B cell (primary cell): ENCODE results near the gene TPCN1. TPM values are rescaled to one million over a fixed set of nuclear protein-coding genes. Genes with fewer than 3 reads are reported as not detected.

Experiments used
- ATAC-seq: fragments of 200-7000 bp; cut with Tn5 transposase; one replicate; pipeline ENCODE4 v1.10.0; 2021; ENCODE audit warnings: low read depth, mild to moderate bottlenecking, moderate number of reproducible peaks, moderate library complexity
- CTCF ChIA-PET: fragments of 350-600 bp; sonication (Branson Sonifier 250); formaldehyde crosslinking; loops from one replicate; lab custom pipeline; 2021; ENCODE audit warnings: antibody characterized with exemption, inconsistent platforms; lab: Charles Lee
- POLR2A ChIA-PET: fragments of 350-600 bp; sonication (Branson Sonifier 250); formaldehyde crosslinking; loops from one replicate; lab custom pipeline; 2021; ENCODE audit warnings: antibody characterized with exemption; lab: Charles Lee
- DNase-seq: peaks from one replicate; pipeline ENCODE4 v3.0.0; 2013
- H2AFZ ChIP-seq: 2 replicates; pipeline ENCODE4 v1.6.1; 2012; ENCODE audit warnings: mild to moderate bottlenecking, low read depth, low read length; ENCODE audit not compliant: insufficient read depth, poor library complexity, severe bottlenecking
- H3K27ac ChIP-seq, 2 donors: 1 replicate in 1 of 2; 2 replicates in 1 of 2; pipeline ENCODE4 v1.5.1; 2012 to 2013; ENCODE audit warnings: low read length in 2 of 2, mild to moderate bottlenecking in 2 of 2, moderate library complexity in 1 of 2
- H3K27me3 ChIP-seq, 4 experiments: fragments of 200-600 bp in 1 of 4; sonication (generic) in 1 of 4; replicated peaks in 1 of 4; 1 replicate in 2 of 4; 2 replicates in 2 of 4; pipeline versions ENCODE4 v1.6.1 to v1.7.0; 2013 to 2016; ENCODE audit warnings: low read length in 3 of 4, mild to moderate bottlenecking in 2 of 4, mixed read lengths in 1 of 4, moderate library complexity in 1 of 4; ENCODE audit not compliant: insufficient read depth in 4 of 4, control insufficient read depth in 3 of 4; ENCODE audit errors: control extremely low read depth in 1 of 4
- H3K36me3 ChIP-seq, 2 experiments: replicated peaks in 1 of 2; 1 replicate in 1 of 2; 2 replicates in 1 of 2; pipeline versions ENCODE4 v1.6.1 to v1.7.1; 2013; ENCODE audit warnings: low read length in 1 of 2; ENCODE audit not compliant: insufficient read depth in 2 of 2, control insufficient read depth in 1 of 2; ENCODE audit errors: control extremely low read depth in 1 of 2, extremely low read depth in 1 of 2
- H3K4me1 ChIP-seq, 2 donors: fragments of 200-600 bp in 1 of 2; sonication (generic) in 1 of 2; 1 replicate in 1 of 2; 2 replicates in 1 of 2; pipeline versions ENCODE4 v1.5.1 to v1.6.1; 2013 to 2017; ENCODE audit warnings: low read length in 2 of 2; ENCODE audit not compliant: control insufficient read depth in 2 of 2, insufficient read depth in 2 of 2
- H3K4me2 ChIP-seq: replicated peaks from 2 replicates; pipeline ENCODE3; 2012; ENCODE audit warnings: mild to moderate bottlenecking, low read depth, low read length; ENCODE audit not compliant: poor library complexity, severe bottlenecking
- H3K4me3 ChIP-seq, 5 experiments: fragments of 200-600 bp in 1 of 5; sonication (generic) in 1 of 5; 1 replicate in 3 of 5; 2 replicates in 2 of 5; pipeline versions ENCODE4 v1.5.1 to v1.7.0; 2011 to 2016; ENCODE audit warnings: low read length in 4 of 5, mild to moderate bottlenecking in 4 of 5, low read depth in 2 of 5, control low read depth in 1 of 5, moderate library complexity in 1 of 5; ENCODE audit not compliant: insufficient read depth in 1 of 5; ENCODE audit errors: control extremely low read depth in 1 of 5, extremely low read depth in 1 of 5
- H3K79me2 ChIP-seq: fragments of 200-600 bp; sonication (generic); one replicate; pipeline ENCODE4 v1.6.0; 2016; ENCODE audit warnings: low read length; ENCODE audit not compliant: control insufficient read depth, insufficient read depth
- H3K9ac ChIP-seq: fragments of 200-600 bp; sonication (generic); 2 replicates; pipeline ENCODE4 v1.6.1; 2017; ENCODE audit warnings: mild to moderate bottlenecking, low read length, moderate library complexity
- H3K9me3 ChIP-seq, 3 donors: one replicate each; pipeline versions ENCODE4 v1.6.1 to v1.7.1; 2013; ENCODE audit warnings: low read length in 2 of 3; ENCODE audit not compliant: control insufficient read depth in 2 of 3, insufficient read depth in 1 of 3; ENCODE audit errors: control extremely low read depth in 1 of 3
- H4K20me1 ChIP-seq: 2 replicates; pipeline ENCODE4 v1.6.0; 2012; ENCODE audit warnings: mild to moderate bottlenecking, low read length; ENCODE audit not compliant: insufficient read depth, control insufficient read depth, poor library complexity, severe bottlenecking
- H3K27ac Mint-ChIP-seq: one replicate; pipeline ENCODE4 v1.8.0; 2021; ENCODE audit warnings: mixed read lengths
- H3K27me3 Mint-ChIP-seq: one replicate; pipeline ENCODE4 v1.8.0; 2021; ENCODE audit warnings: mixed read lengths
- H3K4me1 Mint-ChIP-seq: one replicate; pipeline ENCODE4 v1.8.0; 2021; ENCODE audit warnings: mixed read lengths
- H3K4me3 Mint-ChIP-seq: one replicate; pipeline ENCODE4 v1.8.0; 2021; ENCODE audit warnings: mixed read lengths
- H3K9me3 Mint-ChIP-seq: one replicate; pipeline ENCODE4 v1.8.0; 2022; ENCODE audit warnings: mixed read lengths; ENCODE audit not compliant: insufficient read depth
- EZH2 ChIP-seq: IDR thresholded peaks from 2 replicates; pipeline ENCODE4 v1.6.1; 2012; ENCODE audit warnings: borderline replicate concordance, low read depth, mild to moderate bottlenecking, moderate library complexity, low read length; ENCODE audit not compliant: insufficient read depth, poor library complexity, severe bottlenecking
- WGBS: methylation state at CpG from one replicate; pipeline ENCODE4 v1.1.5; 2013; ENCODE audit warnings: missing lambda C conversion rate; ENCODE audit not compliant: insufficient coverage; 5-methylcytosine and 5-hydroxymethylcytosine counted together
- intact Hi-C: fragments of 100-400 bp; cut with micrococcal nuclease; formaldehyde crosslinking; loops from one replicate; pipeline ENCODE4 v1.10.0; 2022
- polyA minus RNA-seq: library from RNA; depleted of rRNA, polyadenylated mRNA; stranded (reverse); fragments of >200 nt; gene quantifications from 2 replicates; pipeline ENCODE4 v1.2.3, GENCODE V29; 2012
- polyA plus RNA-seq: library from polyadenylated mRNA; depleted of rRNA; stranded (reverse); fragments of >200 nt; gene quantifications from 2 replicates; pipeline ENCODE4 v1.2.3, GENCODE V29; 2012
- total RNA-seq, 2 donors: library from RNA; stranded (reverse); fragments of 120-200 nt in 1 of 2; gene quantifications; 1 replicate in 1 of 2; 2 replicates in 1 of 2; pipeline versions ENCODE4 v1.2.3 to v1.2.4, GENCODE V29; 2013 to 2022
- TF ChIP-seq, protein P1 (sequence below): fragments of 200-600 bp; IDR thresholded peaks from one replicate; pipeline ENCODE4 v1.8.0; 2022; ENCODE audit warnings: antibody characterized with exemption, mild to moderate bottlenecking

TPCN1 gene
- total RNA-seq (258 and 267 TPM in 2 replicates), polyA plus RNA-seq (80.8 and 89.0 TPM in 2 replicates), polyA minus RNA-seq (26.0 and 74.2 TPM in 2 replicates)
- total RNA-seq (2013): 19.5 TPM

DNA sequence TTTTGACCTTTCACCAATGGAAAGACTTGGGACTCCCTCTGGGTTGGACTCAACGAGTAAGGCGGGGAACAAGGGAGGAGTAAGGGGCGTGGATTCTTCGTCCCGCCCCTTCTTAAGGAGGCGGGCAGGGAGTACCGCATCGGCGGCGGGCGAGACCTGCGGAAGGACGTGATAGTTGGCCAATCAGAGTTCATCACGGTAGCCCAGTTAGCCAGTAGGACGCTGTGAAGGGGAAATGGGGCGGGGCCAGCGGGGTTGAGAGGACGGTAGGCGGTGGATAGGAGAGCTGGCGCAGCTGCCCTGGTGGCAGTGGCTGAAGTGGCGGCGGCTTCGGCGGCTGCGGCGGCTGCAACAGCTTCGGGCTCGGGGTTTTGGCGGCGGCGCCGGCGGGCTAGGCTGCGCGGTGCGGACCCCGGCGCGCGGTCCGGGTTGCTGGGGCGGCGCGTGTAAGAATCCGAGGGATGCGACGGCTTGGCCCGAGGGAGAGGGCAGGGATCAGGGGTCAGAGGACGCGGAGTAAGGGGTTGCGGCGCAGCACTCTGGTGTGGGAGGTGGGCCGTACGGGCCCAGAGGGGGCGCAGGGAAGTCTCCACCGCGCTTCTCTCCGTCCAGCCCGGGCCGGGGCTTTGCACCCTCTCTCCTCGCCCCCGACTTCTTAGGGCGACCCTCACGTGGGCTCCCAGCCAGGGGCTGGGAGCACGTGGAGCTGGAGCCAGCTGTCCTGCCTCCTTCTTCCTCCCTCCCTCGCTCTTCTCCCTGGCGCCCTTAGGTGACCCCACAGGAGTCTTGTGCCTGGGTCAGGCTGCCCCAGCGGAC is at the start of gene TPCN1:
TSS of gene TPCN1 (plus strand) at position 284 of the 816 bp plus-strand sequence. CDS start 5,389 bp downstream, outside the sequence.
- peak; percentile 89 for ATAC-seq
- H3K27ac ChIP-seq: peak within 1 kb of the TSS; percentile 72 to 93
- H3K9me3 ChIP-seq: no peaks in the 10 kb centered on the region
- H3K27me3 ChIP-seq: no peaks in the 10 kb centered on the region
- peaks cover 32 to 55% of the 10 kb centered on the region in 2 donors for H3K4me1 ChIP-seq
- peaks cover 43% of the 10 kb centered on the region for H3K79me2 ChIP-seq
- DNase-seq: peak; percentile 100
- H3K9ac ChIP-seq: peak within 1 kb of the TSS; percentile 87
- intact Hi-C loops: loop anchor here (1.0 to 5.0 kb wide), 6 partner anchors 8 to 144 kb away; partner anchors contain the start of genes DDX54 and RITA1
- WGBS: 1% methylated on average over 68 of the region's 68 CpGs
- H3K4me2 ChIP-seq: peak within 1 kb of the TSS; percentile 96
- CTCF ChIA-PET: interaction anchor here (0.6 to 5.4 kb wide), 8 partner anchors 8 to 36 kb away, joined by 3 to 53 read pairs (median 4); partner anchors contain the start of genes DDX54 and RITA1
- peak within 1 kb of the TSS; percentile 69 to 92 (median 86) for H3K4me3 ChIP-seq
- Mint-ChIP-seq H3K4me1 (peaks cover 41% of the 10 kb centered on the region), H3K4me3 (peak within 1 kb of the TSS; percentile 90), H3K27ac (peak within 1 kb of the TSS; percentile 89), H3K9me3 (no peaks in the 10 kb centered on the region), H3K27me3 (no peaks in the 10 kb centered on the region)
- no peaks in the 10 kb centered on the region for H3K36me3 ChIP-seq
- POLR2A ChIA-PET: interaction anchor here (0.7 to 4.0 kb wide), 10 partner anchors 9 to 69 kb away, joined by 3 to 69 read pairs (median 8); partner anchors contain the start of genes DDX54 and RITA1
- peak within 1 kb of the TSS; percentile 74 for H2AFZ ChIP-seq
- no peaks in the 10 kb centered on the region for H4K20me1 ChIP-seq
- no peak for TF ChIP-seq EZH2
- TF ChIP-seq, protein P1, sequence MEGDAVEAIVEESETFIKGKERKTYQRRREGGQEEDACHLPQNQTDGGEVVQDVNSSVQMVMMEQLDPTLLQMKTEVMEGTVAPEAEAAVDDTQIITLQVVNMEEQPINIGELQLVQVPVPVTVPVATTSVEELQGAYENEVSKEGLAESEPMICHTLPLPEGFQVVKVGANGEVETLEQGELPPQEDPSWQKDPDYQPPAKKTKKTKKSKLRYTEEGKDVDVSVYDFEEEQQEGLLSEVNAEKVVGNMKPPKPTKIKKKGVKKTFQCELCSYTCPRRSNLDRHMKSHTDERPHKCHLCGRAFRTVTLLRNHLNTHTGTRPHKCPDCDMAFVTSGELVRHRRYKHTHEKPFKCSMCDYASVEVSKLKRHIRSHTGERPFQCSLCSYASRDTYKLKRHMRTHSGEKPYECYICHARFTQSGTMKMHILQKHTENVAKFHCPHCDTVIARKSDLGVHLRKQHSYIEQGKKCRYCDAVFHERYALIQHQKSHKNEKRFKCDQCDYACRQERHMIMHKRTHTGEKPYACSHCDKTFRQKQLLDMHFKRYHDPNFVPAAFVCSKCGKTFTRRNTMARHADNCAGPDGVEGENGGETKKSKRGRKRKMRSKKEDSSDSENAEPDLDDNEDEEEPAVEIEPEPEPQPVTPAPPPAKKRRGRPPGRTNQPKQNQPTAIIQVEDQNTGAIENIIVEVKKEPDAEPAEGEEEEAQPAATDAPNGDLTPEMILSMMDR: peak; percentile 21
